ENCODE measurements around the gene CISD2. TPM values are rescaled to one million over a fixed set of nuclear protein-coding genes. Genes with fewer than 3 reads are reported as not detected.
"Not testable (repeated sequence)": the region's sequence is repeated elsewhere in the genome, so short reads cannot be mapped to it uniquely, and the experiment has no call there.

CISD2 gene
- 10 to 100 TPM; 31.1 to 32.3 TPM for total RNA-seq

- peaks cover 54% of the 10 kb centered on the region for H3K4me1 Mint-ChIP-seq (ENCODE audit: low read depth)
- ATAC-seq (peak; percentile 86), DNase-seq (peak; percentile 95)
- POLR2A ChIA-PET = interaction anchor here (0.6 to 4.8 kb wide), 17 partner anchors 10 to 286 kb away, joined by 3 to 100 read pairs (median 4); partner anchors contain the start of genes MANBA, SLC9B2 and UBE2D3
- H3K9me3 Mint-ChIP-seq = peaks cover 2% of the 10 kb centered on the region
- no peaks in the 10 kb centered on the region for H3K27me3 Mint-ChIP-seq
- H3K36me3 Mint-ChIP-seq (ENCODE audit: low read depth) = peaks cover 50% of the 10 kb centered on the region
- peak within 1 kb of the TSS; percentile 88 for H3K4me3 Mint-ChIP-seq
- CTCF ChIA-PET = interaction anchor here (0.7 to 1.3 kb wide), 8 partner anchors 16 to 438 kb away, joined by 3 to 5 read pairs (median 3); partner anchors contain the start of gene UBE2D3
- intact Hi-C loops (cut with micrococcal nuclease) = loop anchor here (1.0 kb wide), 1 partner anchor 41 kb away; no protein-coding TSS in a partner anchor
- H3K27ac Mint-ChIP-seq = peak within 1 kb of the TSS; percentile 99
- no peak for TF ChIP-seq CTCF (IDR thresholded peaks at IDR 0.05)
Measured at GRCh38 chr4:102868781-102869568, at the start of gene CISD2. Gene CISD2 (plus strand): TSS chr4:102868992. CDS start chr4:102869085, 93 bp downstream.

- POLR2A ChIA-PET = interaction anchor here (0.6 to 2.0 kb wide), 4 partner anchors 9 to 199 kb away, joined by 3 to 7 read pairs (median 4); no protein-coding TSS in a partner anchor
- Mint-ChIP-seq H3K36me3 (ENCODE audit: low read depth) (peaks cover 76% of the 10 kb centered on the region), H3K4me3 (peak overlapping the region; percentile 49), H3K4me1 (ENCODE audit: low read depth) (peaks cover 75% of the 10 kb centered on the region), H3K27ac (peak overlapping the region; percentile 85)
- H3K27me3 Mint-ChIP-seq; DNase-seq; ATAC-seq; intact Hi-C loops (cut with micrococcal nuclease); H3K9me3 Mint-ChIP-seq: not testable (repeated sequence)
- CTCF ChIA-PET = interaction anchor here (0.9 to 1.9 kb wide), 2 partner anchors 9 kb away, joined by 3 to 7 read pairs; partner anchors contain the start of gene UBE2D3
Measured at GRCh38 chr4:102819100-102819499, 49.7 kb upstream of the CISD2 start.

GRCh38 chr4:102819588-102820365 is 49.0 kb upstream of the CISD2 start:
- Mint-ChIP-seq H3K4me1 (ENCODE audit: low read depth) (peaks cover 71% of the 10 kb centered on the region), H3K27ac (peak overlapping the region; percentile 82), H3K27me3 (no peaks in the 10 kb centered on the region), H3K4me3 (no peak overlapping the region), H3K36me3 (ENCODE audit: low read depth) (peaks cover 77% of the 10 kb centered on the region), H3K9me3 (no peaks in the 10 kb centered on the region)
- ATAC-seq (peak; percentile 66), DNase-seq (no peak)
- intact Hi-C loops (cut with micrococcal nuclease) = loop anchor here (10.0 kb wide), 1 partner anchor 195 kb away; no protein-coding TSS in a partner anchor
- ChIA-PET POLR2A (interaction anchor here (0.8 to 4.9 kb wide), 5 partner anchors 7 to 199 kb away, joined by 3 to 22 read pairs (median 7); partner anchors contain the start of gene CISD2), CTCF (interaction anchor here (1.1 to 1.9 kb wide), 2 partner anchors 8 kb away, joined by 3 to 7 read pairs; partner anchors contain the start of gene UBE2D3)
- TF ChIP-seq CTCF (IDR thresholded peaks at IDR 0.05) = no peak

GRCh38 chr4:102823464-102823863 is 45.3 kb upstream of the CISD2 start:
- TF ChIP-seq CTCF (IDR thresholded peaks at IDR 0.05) = no peak
- intact Hi-C loops (cut with micrococcal nuclease) = loop anchor here (10.0 kb wide), 1 partner anchor 199 kb away; no protein-coding TSS in a partner anchor
- no peaks in the 10 kb centered on the region for H3K27me3 Mint-ChIP-seq
- H3K4me1 Mint-ChIP-seq (ENCODE audit: low read depth) = peaks cover 43% of the 10 kb centered on the region
- no peaks in the 10 kb centered on the region for H3K9me3 Mint-ChIP-seq
- ATAC-seq (no peak), DNase-seq (no peak)
- no peak overlapping the region for H3K4me3 Mint-ChIP-seq
- H3K36me3 Mint-ChIP-seq (ENCODE audit: low read depth) = peaks cover 49% of the 10 kb centered on the region
- peak overlapping the region; percentile 80 for H3K27ac Mint-ChIP-seq
- CTCF ChIA-PET = interaction anchor here (1.2 kb wide), 2 partner anchors 11 to 268 kb away, joined by 4 to 7 read pairs; no protein-coding TSS in a partner anchor
- POLR2A ChIA-PET = interaction anchor here (1.0 to 4.9 kb wide), 3 partner anchors 11 to 50 kb away, joined by 3 to 22 read pairs (median 4); partner anchors contain the start of gene CISD2

- ChIA-PET CTCF (interaction anchor here (0.7 to 1.2 kb wide), 4 partner anchors 8 to 268 kb away, joined by 3 to 7 read pairs (median 4); partner anchors contain the start of gene CISD2), POLR2A (interaction anchor here (1.0 to 4.9 kb wide), 4 partner anchors 7 to 49 kb away, joined by 3 to 63 read pairs (median 13); partner anchors contain the start of gene CISD2)
- Mint-ChIP-seq H3K4me1 (ENCODE audit: low read depth) (peaks cover 41% of the 10 kb centered on the region), H3K4me3 (no peak overlapping the region), H3K36me3 (ENCODE audit: low read depth) (peaks cover 45% of the 10 kb centered on the region), H3K27me3 (no peaks in the 10 kb centered on the region), H3K9me3 (no peaks in the 10 kb centered on the region), H3K27ac (peak overlapping the region; percentile 80)
- DNase-seq (no peak), ATAC-seq (no peak)
- no peak for TF ChIP-seq CTCF (IDR thresholded peaks at IDR 0.05)
- intact Hi-C loops (cut with micrococcal nuclease) = loop anchor here (10.0 kb wide), 1 partner anchor 199 kb away; no protein-coding TSS in a partner anchor
Measured at GRCh38 chr4:102823897-102824296, 44.9 kb upstream of the CISD2 start.
